Left lung (tissue), 10 donors: ENCODE results near the gene NR2E3. TPM values are rescaled to one million over a fixed set of nuclear protein-coding genes. Genes with fewer than 3 reads are reported as not detected.

ENCODE experiments used
- ATAC-seq: fragments of 200-7000 bp; cut with Tn5 transposase; one replicate; pipeline ENCODE4 v1.9.1; 2020; ENCODE audit warnings: moderate library complexity
- DNase-seq, 4 donors: peaks; one replicate each; pipeline ENCODE4 v3.0.0-alpha.2; 2013 to 2020
- H3K27ac ChIP-seq, 2 donors: fragments of 200-600 bp; sonication (generic) in 1 of 2; one replicate each; pipeline versions ENCODE4 v1.5.0 to v1.8.0; 2020 to 2021
- H3K27me3 ChIP-seq, 2 donors: fragments of 200-600 bp; sonication (generic) in 1 of 2; one replicate each; pipeline versions ENCODE4 v1.5.0 to v1.8.0; 2020 to 2021
- H3K36me3 ChIP-seq, 2 donors: fragments of 200-600 bp; sonication (generic) in 1 of 2; one replicate each; pipeline versions ENCODE4 v1.5.0 to v1.8.0; 2020 to 2021
- H3K4me1 ChIP-seq, 2 donors: fragments of 200-600 bp; one replicate each; pipeline ENCODE4 v1.8.0; 2021
- H3K4me3 ChIP-seq, 2 donors: fragments of 200-600 bp; sonication (generic) in 1 of 2; one replicate each; pipeline versions ENCODE4 v1.5.0 to v1.8.0; 2020 to 2021; ENCODE audit warnings: mild to moderate bottlenecking in 1 of 2
- H3K9me3 ChIP-seq, 2 donors: fragments of 200-600 bp; sonication (generic) in 1 of 2; one replicate each; pipeline versions ENCODE4 v1.5.0 to v1.8.0; 2020 to 2021
- intact Hi-C, 2 donors: fragments of 100-400 bp; cut with DNase I; formaldehyde crosslinking; loops; one replicate each; pipeline versions ENCODE4 v1.11.2 to v1.14.2; 2022
- polyA plus RNA-seq, 6 donors: library from polyadenylated mRNA; unstranded; fragments of 120-200 nt; gene quantifications; one replicate each; pipeline ENCODE4 v1.2.1, GENCODE V29; 2013; ENCODE audit not compliant: insufficient read length in 6 of 6
- total RNA-seq, 2 donors: library from RNA; stranded (reverse); fragmentation: NEBNext Ultra II Directional; extraction: Animal tissue kit (Norgen Biotek cat#: 25700); gene quantifications; one replicate each; pipeline ENCODE4 v1.2.1, GENCODE V29; 2021
- TF ChIP-seq, protein P1 (sequence below), 2 donors: fragments of 200-600 bp; sonication (generic) in 1 of 2; IDR thresholded peaks; one replicate each; pipeline versions ENCODE4 v1.5.0 to v1.8.0; 2021; ENCODE audit warnings: antibody characterized with exemption in 2 of 2
- donor health status: DM: no; HTN: yes; CAD: no.
- donor health status: DM: no; HTN: no; CAD: no.

The NR2E3 gene
- total and polyA plus RNA-seq, 8 donors: 0.41 to 1.1 (median 0.70) TPM

DNA sequence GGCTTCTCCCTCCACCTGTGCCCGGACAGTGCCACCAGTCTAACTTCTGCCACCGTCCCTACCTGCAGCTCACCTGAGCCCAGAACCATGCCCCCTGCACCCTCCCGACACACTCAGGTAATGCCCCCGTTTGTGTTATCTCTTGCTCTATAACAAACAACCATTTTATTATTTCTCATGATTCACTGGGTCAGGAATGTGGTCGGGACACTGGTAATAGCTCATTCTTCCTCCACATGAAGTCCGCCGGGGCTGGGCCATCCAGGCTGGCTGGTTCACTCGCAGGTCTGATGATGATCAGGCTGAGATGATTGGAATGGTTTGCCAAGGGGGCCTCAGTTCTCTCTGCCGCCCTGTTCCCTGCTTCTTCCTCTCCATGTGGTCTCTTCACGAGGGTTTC is 20.3 kb upstream of the NR2E3 start:
- Histone ChIP-seq H3K9me3 (no peaks in the 10 kb centered on the region), H3K4me3 (no peak overlapping the region), H3K27ac (no peak overlapping the region), H3K36me3 (no peaks in the 10 kb centered on the region), H3K4me1 (no peaks in the 10 kb centered on the region), H3K27me3 (no peaks in the 10 kb centered on the region)
- no peak for DNase-seq
- ATAC-seq: peak; percentile 25
- TF ChIP-seq, protein P1, sequence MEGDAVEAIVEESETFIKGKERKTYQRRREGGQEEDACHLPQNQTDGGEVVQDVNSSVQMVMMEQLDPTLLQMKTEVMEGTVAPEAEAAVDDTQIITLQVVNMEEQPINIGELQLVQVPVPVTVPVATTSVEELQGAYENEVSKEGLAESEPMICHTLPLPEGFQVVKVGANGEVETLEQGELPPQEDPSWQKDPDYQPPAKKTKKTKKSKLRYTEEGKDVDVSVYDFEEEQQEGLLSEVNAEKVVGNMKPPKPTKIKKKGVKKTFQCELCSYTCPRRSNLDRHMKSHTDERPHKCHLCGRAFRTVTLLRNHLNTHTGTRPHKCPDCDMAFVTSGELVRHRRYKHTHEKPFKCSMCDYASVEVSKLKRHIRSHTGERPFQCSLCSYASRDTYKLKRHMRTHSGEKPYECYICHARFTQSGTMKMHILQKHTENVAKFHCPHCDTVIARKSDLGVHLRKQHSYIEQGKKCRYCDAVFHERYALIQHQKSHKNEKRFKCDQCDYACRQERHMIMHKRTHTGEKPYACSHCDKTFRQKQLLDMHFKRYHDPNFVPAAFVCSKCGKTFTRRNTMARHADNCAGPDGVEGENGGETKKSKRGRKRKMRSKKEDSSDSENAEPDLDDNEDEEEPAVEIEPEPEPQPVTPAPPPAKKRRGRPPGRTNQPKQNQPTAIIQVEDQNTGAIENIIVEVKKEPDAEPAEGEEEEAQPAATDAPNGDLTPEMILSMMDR (IDR thresholded peaks at IDR 0.05): no peak
- intact Hi-C loops: no loop called here

DNA sequence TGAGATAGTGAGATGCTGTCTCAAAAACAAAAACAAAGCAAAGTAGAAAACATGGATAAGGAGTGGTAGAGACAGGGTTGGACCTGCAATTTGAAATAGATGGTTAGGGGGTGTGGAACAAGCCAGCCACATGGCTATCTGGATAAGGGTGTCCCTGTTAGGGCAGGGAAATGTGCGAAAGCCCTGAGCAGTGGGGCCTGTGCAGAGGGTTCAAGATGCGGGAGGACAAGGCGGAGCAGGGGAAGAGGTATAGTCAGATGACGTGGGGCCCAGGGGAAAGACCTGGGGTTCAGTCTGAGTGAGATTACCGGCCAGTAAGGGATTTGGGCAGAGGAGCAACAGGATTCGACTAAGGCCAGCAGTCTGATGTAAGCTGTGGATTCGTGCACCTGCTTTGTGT is 18.4 kb upstream of the NR2E3 start:
- Histone ChIP-seq H3K27ac (no peak overlapping the region), H3K4me1 (no peaks in the 10 kb centered on the region), H3K4me3 (no peak overlapping the region), H3K9me3 (no peaks in the 10 kb centered on the region), H3K36me3 (no peaks in the 10 kb centered on the region), H3K27me3 (no peaks in the 10 kb centered on the region)
- intact Hi-C loops: no loop called here
- TF ChIP-seq, protein P1 (IDR thresholded peaks at IDR 0.05): no peak
- no peak for ATAC-seq
- no peak for DNase-seq

- no peak overlapping the region for H3K4me3 ChIP-seq
- ATAC-seq (peak; percentile 85), DNase-seq (peak in 1 of 4 donors; percentile 52)
- H3K4me1 ChIP-seq: no peaks in the 10 kb centered on the region
- H3K27me3 ChIP-seq: no peaks in the 10 kb centered on the region
- no peaks in the 10 kb centered on the region for H3K9me3 ChIP-seq
- no peaks in the 10 kb centered on the region for H3K36me3 ChIP-seq
- TF ChIP-seq, protein P1 (IDR thresholded peaks at IDR 0.05): no peak
- intact Hi-C loops: no loop called here
- H3K27ac ChIP-seq: no peak overlapping the region
Measured at GRCh38 chr15:71792521-71792920, 17.8 kb upstream of the NR2E3 start.

GRCh38 chr15:71798641-71799040 is 11.7 kb upstream of the NR2E3 start:
- Histone ChIP-seq H3K4me1 (peaks cover 0 to 4% of the 10 kb centered on the region in 2 donors), H3K9me3 (no peaks in the 10 kb centered on the region), H3K36me3 (no peaks in the 10 kb centered on the region), H3K4me3 (no peak overlapping the region), H3K27ac (no peak overlapping the region), H3K27me3 (no peaks in the 10 kb centered on the region)
- TF ChIP-seq, protein P1 (IDR thresholded peaks at IDR 0.05): no peak
- intact Hi-C loops: no loop called here
- DNase-seq: no peak
- ATAC-seq: no peak

- TF ChIP-seq, protein P1 (IDR thresholded peaks at IDR 0.05): no peak
- Histone ChIP-seq H3K36me3 (no peaks in the 10 kb centered on the region), H3K27ac (no peak overlapping the region), H3K4me1 (peaks cover 0 to 4% of the 10 kb centered on the region in 2 donors), H3K4me3 (no peak overlapping the region), H3K9me3 (no peaks in the 10 kb centered on the region), H3K27me3 (no peaks in the 10 kb centered on the region)
- intact Hi-C loops: no loop called here
- ATAC-seq (no peak), DNase-seq (no peak)
Measured at GRCh38 chr15:71800190-71800589, 10.2 kb upstream of the NR2E3 start.
